Inflammatory macrophage treated with lipopolysaccharide for 4 hours (primary cell): ENCODE results near the gene SPTBN2.
A peak's percentile ranks its signal among the peaks of the same experiment; 100 is the strongest.

ENCODE experiments used
- DNase-seq: peaks from one replicate; pipeline ENCODE4 v3.0.0-alpha.2; 2020

SPTBN2 gene

GRCh38 chr11:66700742-66701141 is 28.3 kb downstream of the SPTBN2 start:
- DNase-seq: no peak

- DNase-seq: no peak
Measured at GRCh38 chr11:66700337-66700736, 28.7 kb downstream of the SPTBN2 start.

- DNase-seq: no peak
Measured at GRCh38 chr11:66698491-66698890, 30.5 kb downstream of the SPTBN2 start.

GRCh38 chr11:66697988-66698387 is 31.0 kb downstream of the SPTBN2 start:
- DNase-seq: no peak

GRCh38 chr11:66696146-66696545 is 32.9 kb downstream of the SPTBN2 start:
- DNase-seq: no peak

GRCh38 chr11:66694732-66695207 is 34.2 kb downstream of the SPTBN2 start:
- DNase-seq: peak; percentile 95

- no peak for DNase-seq
Measured at GRCh38 chr11:66694056-66694410, 35.0 kb downstream of the SPTBN2 start.

- no peak for DNase-seq
Measured at GRCh38 chr11:66693356-66694055, 35.5 kb downstream of the SPTBN2 start.

GRCh38 chr11:66692871-66693331 is 36.1 kb downstream of the SPTBN2 start:
- DNase-seq: no peak

GRCh38 chr11:66692446-66692845 is 36.6 kb downstream of the SPTBN2 start:
- DNase-seq: no peak

GRCh38 chr11:66691311-66691980 is 37.6 kb downstream of the SPTBN2 start:
- no peak for DNase-seq

- no peak for DNase-seq
Measured at GRCh38 chr11:66689661-66690590, 39.1 kb downstream of the SPTBN2 start.

GRCh38 chr11:66688561-66689534 is 40.2 kb downstream of the SPTBN2 start:
- DNase-seq: no peak

- no peak for DNase-seq
Measured at GRCh38 chr11:66687831-66688281, 41.2 kb downstream of the SPTBN2 start.

GRCh38 chr11:66686801-66687750 is 41.9 kb downstream of the SPTBN2 start:
- no peak for DNase-seq

- DNase-seq: no peak
Measured at GRCh38 chr11:66686100-66686785, 42.8 kb downstream of the SPTBN2 start.

GRCh38 chr11:66685276-66686099 is 43.5 kb downstream of the SPTBN2 start:
- no peak for DNase-seq

GRCh38 chr11:66684635-66685034 is 44.4 kb downstream of the SPTBN2 start:
- DNase-seq: no peak

GRCh38 chr11:66683877-66684276 is 45.1 kb downstream of the SPTBN2 start:
- DNase-seq: no peak
